NCI-H460 (cell line): Measurements from ENCODE around the gene KLHL20. TPM values are rescaled to one million over a fixed set of nuclear protein-coding genes. Genes with fewer than 3 reads are reported as not detected.

Experiments
- DNase-seq: peaks from one replicate; pipeline ENCODE4 v3.0.0-alpha.2; 2016; ENCODE audit warnings: low read depth; ENCODE audit errors: extremely low read depth
- small RNA-seq, 2 experiments: library from RNA; depleted of rRNA; stranded (forward); fragments of <200 nt; gene quantifications; one replicate each; pipeline ENCODE3, GENCODE V24; 2014
- total RNA-seq: library from RNA; depleted of rRNA; stranded (reverse); fragments of >200 nt; shearing (Covaris generic); gene quantifications from 2 replicates; pipeline ENCODE4 v1.2.3, GENCODE V29; 2014; rRNA removed

The KLHL20 gene
- total RNA-seq, 1 experiment from 2014 or later = 30.1 TPM

- DNase-seq = peak; percentile 99
Measured at GRCh38 chr1:173824315-173825081, 109.7 kb downstream of the KLHL20 start, which contains the start of the genes CENPL and DARS2. Gene CENPL (minus strand): TSS chr1:173824883. CDS start chr1:173811299, 13,584 bp downstream. Gene DARS2 (plus strand): TSS chr1:173824673. CDS start chr1:173825230, 557 bp downstream.

GRCh38 chr1:173827611-173828010 is 112.8 kb downstream of the KLHL20 start:
- DNase-seq = no peak

DNA sequence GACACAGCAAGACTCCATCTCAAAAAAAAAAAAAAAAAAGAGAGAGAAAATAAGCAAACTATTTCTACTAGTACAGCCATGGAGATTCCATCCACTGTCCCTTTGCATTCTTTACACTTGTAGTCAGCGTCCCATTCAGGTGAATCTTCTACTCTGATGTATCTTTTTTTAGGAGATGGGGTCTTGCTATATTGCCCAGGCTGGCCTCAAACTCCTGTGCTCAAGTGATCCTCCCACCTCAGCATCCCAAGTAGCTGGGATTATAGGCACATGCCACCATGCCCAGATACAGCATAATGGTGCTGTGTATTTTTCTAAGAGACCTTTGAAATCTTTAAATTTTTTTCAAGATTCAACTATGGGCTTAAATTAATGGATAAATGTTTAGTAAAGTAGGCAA is 118.0 kb downstream of the KLHL20 start:
- DNase-seq = no peak

Small RNAs within 50 kb of the gene (small RNA-seq; reads per million reads assigned to genes)
- 0 reads per million in 2 experiments for gene BX248409.1
- gene RF00019 = 0 reads per million in 2 experiments

Other genes starting within 250 kb of the KLHL20 start
- gene PRDX6, start 237.6 kb upstream of the KLHL20 start, total RNA-seq = 594 and 603 TPM in 2 replicates
- gene SLC9C2, start 111.9 kb upstream of the KLHL20 start, total RNA-seq = not detected in 2 replicates
- not detected in 2 replicates for gene TEX50, start 79.6 kb upstream of the KLHL20 start, total RNA-seq
- not detected in 2 replicates for gene ANKRD45, start 45.1 kb upstream of the KLHL20 start, total RNA-seq
- gene DARS2, start 109.7 kb downstream of the KLHL20 start, total RNA-seq = 48.3 and 58.7 TPM in 2 replicates
- 43.8 and 45.7 TPM in 2 replicates for gene CENPL, start 109.9 kb downstream of the KLHL20 start, total RNA-seq
- gene GAS5, start 153.0 kb downstream of the KLHL20 start, total RNA-seq = 2,815 and 2,952 TPM in 2 replicates
- gene ZBTB37, start 153.4 kb downstream of the KLHL20 start, total RNA-seq = 12.6 and 14.3 TPM in 2 replicates
- 0.17 TPM in 1 of 2 replicates, not detected in the other for gene SERPINC1, start 202.3 kb downstream of the KLHL20 start, total RNA-seq